Thyroid gland (tissue), 4 donors: Measurements from ENCODE around the gene HMCN2.

Experiments
- CTCF ChIP-seq, 6 experiments: fragments of 200-600 bp in 3 of 6; fragments of 450-650 bp in 3 of 6; sonication (generic) in 3 of 6; IDR thresholded peaks; one replicate each; pipeline ENCODE4 v1.5.1; 2016 to 2019; ENCODE audit warnings: antibody characterized with exemption in 6 of 6, mild to moderate bottlenecking in 2 of 6, inconsistent platforms in 1 of 6, moderate library complexity in 1 of 6
- POLR2A ChIP-seq, 2 donors: fragments of 450-650 bp; IDR thresholded peaks; one replicate each; pipeline ENCODE4 v1.6.1; 2017; ENCODE audit warnings: antibody characterized with exemption in 2 of 2, mild to moderate bottlenecking in 2 of 2, moderate library complexity in 1 of 2

- TF ChIP-seq CTCF (IDR thresholded peaks at IDR 0.05) (no peak), POLR2A (IDR thresholded peaks at IDR 0.05) (no peak)
Observed at GRCh38 chr9:130390986-130391385, 125.4 kb downstream of the HMCN2 start.
